OCI-LY3 (cell line): ENCODE measurements around the gene TAF1C.

ENCODE experiments used
- H2AFZ ChIP-seq: fragments of 200-600, 300-600 bp; shearing (Covaris generic); 2 replicates; pipeline ENCODE4 v1.6.0; 2014; ENCODE audit warnings: antibody characterized with exemption, low read depth, low read length
- H3K27ac ChIP-seq: fragments of 200-600, 300-600 bp; sonication (generic); 2 replicates; pipeline ENCODE4 v1.5.1; 2014; ENCODE audit warnings: mild to moderate bottlenecking, low read length, moderate library complexity, mixed read lengths
- H3K27me3 ChIP-seq: fragments of 200-600, 300-600 bp; sonication (generic); 2 replicates; pipeline ENCODE4 v1.6.1; 2014; ENCODE audit warnings: low read depth, low read length, mixed read lengths
- H3K36me3 ChIP-seq: fragments of 200-600, 300-600 bp; sonication (generic); replicated peaks from 2 replicates; pipeline ENCODE3; 2014; ENCODE audit warnings: low read depth, low read length, mixed read lengths
- H3K4me1 ChIP-seq: fragments of 300-600, 200-600 bp; sonication (generic); 2 replicates; pipeline ENCODE4 v1.6.1; 2014; ENCODE audit warnings: low read length, mixed read lengths
- H3K4me2 ChIP-seq: fragments of 200-600, 300-600 bp; sonication (generic); 2 replicates; pipeline ENCODE4 v1.6.1; 2014; ENCODE audit warnings: low read length, mixed read lengths
- H3K4me3 ChIP-seq: fragments of 300-600, 200-600 bp; sonication (generic); 2 replicates; pipeline ENCODE4 v1.5.1; 2014; ENCODE audit warnings: antibody characterized with exemption, mild to moderate bottlenecking, low read length, moderate library complexity
- H3K79me2 ChIP-seq: fragments of 300-600, 200-600 bp; shearing (Covaris generic); 2 replicates; pipeline ENCODE4 v1.6.1; 2014; ENCODE audit warnings: mild to moderate bottlenecking, low read length, mixed read lengths
- H3K9ac ChIP-seq: fragments of 300-600, 200-600 bp; shearing (Covaris generic); 2 replicates; pipeline ENCODE4 v1.6.0; 2014; ENCODE audit warnings: mild to moderate bottlenecking, low read length, moderate library complexity
- H3K9me3 ChIP-seq: fragments of 200-600, 300-600 bp; shearing (Covaris generic); 2 replicates; pipeline ENCODE4 v1.6.1; 2014; ENCODE audit warnings: low read length, mixed read lengths; ENCODE audit not compliant: insufficient read depth
- H4K20me1 ChIP-seq: fragments of 200-600, 300-600 bp; sonication (generic); 2 replicates; pipeline ENCODE4 v1.6.1; 2016; ENCODE audit warnings: low read length, mixed read lengths; ENCODE audit not compliant: insufficient read depth
- CTCF ChIP-seq: fragments of 200-600, 300-600 bp; sonication (generic); IDR thresholded peaks from 2 replicates; pipeline ENCODE4 v1.5.1; 2014; ENCODE audit warnings: antibody characterized with exemption, low read length, low read depth
- EZH2phosphoT487 ChIP-seq: fragments of 200-600 bp; shearing (Covaris generic); IDR thresholded peaks from 2 replicates; pipeline ENCODE4 v1.6.1; 2018; ENCODE audit warnings: antibody characterized with exemption, mixed run types, low read depth

The TAF1C gene

GRCh38 chr16:84232060-84232459 is 45.2 kb upstream of the TAF1C start:
- Histone ChIP-seq H3K27ac (no peak overlapping the region), H3K9ac (no peak overlapping the region), H3K4me2 (no peak overlapping the region), H4K20me1 (no peaks in the 10 kb centered on the region), H3K4me3 (no peak overlapping the region), H3K9me3 (no peaks in the 10 kb centered on the region), H2AFZ (no peak overlapping the region), H3K27me3 (peaks cover 8% of the 10 kb centered on the region), H3K4me1 (no peaks in the 10 kb centered on the region), H3K79me2 (no peaks in the 10 kb centered on the region), H3K36me3 (no peaks in the 10 kb centered on the region)
- TF ChIP-seq CTCF, result no peak
- TF ChIP-seq EZH2phosphoT487, result no peak

GRCh38 chr16:84229471-84229870 is 42.6 kb upstream of the TAF1C start:
- Histone ChIP-seq H3K4me1 (no peaks in the 10 kb centered on the region), H3K4me2 (no peak overlapping the region), H3K9me3 (no peaks in the 10 kb centered on the region), H3K79me2 (no peaks in the 10 kb centered on the region), H3K27ac (no peak overlapping the region), H3K4me3 (no peak overlapping the region), H3K36me3 (no peaks in the 10 kb centered on the region), H2AFZ (no peak overlapping the region), H4K20me1 (no peaks in the 10 kb centered on the region), H3K27me3 (peaks cover 11% of the 10 kb centered on the region), H3K9ac (no peak overlapping the region)
- TF ChIP-seq EZH2phosphoT487 (no peak), CTCF (no peak)

DNA sequence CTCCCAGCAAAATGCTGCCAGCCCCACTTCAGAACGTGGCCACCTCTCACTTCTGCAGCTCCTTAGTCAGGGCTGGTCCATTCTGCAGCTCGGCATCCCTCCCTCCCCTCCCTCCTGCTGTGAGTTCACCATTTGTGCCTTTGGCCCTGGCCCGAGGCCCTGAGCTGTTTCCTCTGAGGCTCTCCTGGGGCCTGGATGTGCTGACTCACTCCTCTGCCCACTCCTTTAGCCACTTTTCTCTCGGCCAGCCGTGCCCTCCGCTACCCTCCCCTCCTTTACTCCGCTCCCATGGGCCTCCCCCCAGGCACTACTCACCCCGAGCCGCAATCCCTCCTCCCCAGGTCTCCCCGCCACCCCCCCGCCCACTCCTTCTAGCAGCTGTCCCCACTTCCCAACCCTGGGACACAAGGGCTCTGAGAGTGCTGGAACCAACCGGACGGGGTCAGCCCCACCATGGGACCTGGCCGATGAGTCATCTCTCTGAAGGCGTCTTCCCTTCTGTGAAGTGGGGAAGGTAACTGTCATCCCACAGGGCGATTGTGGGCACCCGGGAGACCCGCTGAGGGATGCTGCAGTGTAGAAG is 41.5 kb upstream of the TAF1C start:
- H3K4me1 ChIP-seq, result no peaks in the 10 kb centered on the region
- no peak overlapping the region for H3K4me2 ChIP-seq
- H3K79me2 ChIP-seq, result no peaks in the 10 kb centered on the region
- no peaks in the 10 kb centered on the region for H3K9me3 ChIP-seq
- no peak overlapping the region for H3K27ac ChIP-seq
- H3K36me3 ChIP-seq, result no peaks in the 10 kb centered on the region
- no peak overlapping the region for H3K4me3 ChIP-seq
- no peak overlapping the region for H2AFZ ChIP-seq
- TF ChIP-seq CTCF, result no peak
- TF ChIP-seq EZH2phosphoT487, result no peak
- peaks cover 13% of the 10 kb centered on the region for H3K27me3 ChIP-seq
- no peak overlapping the region for H3K9ac ChIP-seq
- H4K20me1 ChIP-seq, result no peaks in the 10 kb centered on the region

DNA sequence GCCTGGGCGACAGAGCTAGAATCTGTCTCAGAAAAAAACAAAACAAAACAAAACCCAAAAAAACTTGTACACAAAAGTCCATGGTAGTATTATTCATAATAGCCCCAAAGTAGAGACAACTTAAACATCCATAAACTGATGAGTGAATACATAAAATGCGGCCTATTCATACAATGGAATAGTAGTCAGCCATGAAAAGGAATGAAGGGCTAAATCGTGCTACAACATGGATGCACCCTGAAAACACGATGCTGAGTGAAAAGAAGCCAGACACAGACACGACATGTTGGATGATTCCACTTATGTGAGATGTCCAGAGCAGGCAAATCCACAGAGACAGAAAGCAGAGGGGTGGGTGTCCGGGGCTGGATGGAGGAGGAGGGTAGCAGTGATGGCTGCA is 40.7 kb upstream of the TAF1C start:
- H3K4me2 ChIP-seq, result no peak overlapping the region
- no peak overlapping the region for H3K9ac ChIP-seq

More for the DNA sequence above, 40.7 kb upstream of the TAF1C start:
- H3K4me1 ChIP-seq, result no peaks in the 10 kb centered on the region
- peaks cover 13% of the 10 kb centered on the region for H3K27me3 ChIP-seq
- H4K20me1 ChIP-seq, result no peaks in the 10 kb centered on the region
- no peak overlapping the region for H3K27ac ChIP-seq
- no peaks in the 10 kb centered on the region for H3K36me3 ChIP-seq
- H2AFZ ChIP-seq, result no peak overlapping the region
- no peaks in the 10 kb centered on the region for H3K9me3 ChIP-seq
- H3K4me3 ChIP-seq, result no peak overlapping the region
- H3K79me2 ChIP-seq, result no peaks in the 10 kb centered on the region
- TF ChIP-seq EZH2phosphoT487, result no peak
- TF ChIP-seq CTCF, result no peak
